Tibial artery (tissue), 4 donors: ENCODE data around the gene POLD4.

Experiments used
- DNase-seq, 2 donors: peaks; one replicate each; pipeline ENCODE4 v3.0.0-alpha.2; 2019
- H3K27ac ChIP-seq, 2 donors: fragments of 200-600 bp; sonication (generic) in 1 of 2; 1 replicate in 1 of 2; 2 replicates in 1 of 2; pipeline ENCODE4 v1.5.1; 2018 to 2019; ENCODE audit warnings: mild to moderate bottlenecking in 1 of 2
- H3K27me3 ChIP-seq, 2 donors: fragments of 200-600 bp; sonication (generic) in 1 of 2; one replicate each; pipeline versions ENCODE4 v1.5.1 to v1.6.0; 2016 to 2019
- H3K36me3 ChIP-seq, 3 donors: fragments of 200-600 bp; sonication (generic) in 2 of 3; one replicate each; pipeline ENCODE4 v1.5.1; 2016 to 2019; ENCODE audit warnings: mild to moderate bottlenecking in 2 of 3
- H3K4me1 ChIP-seq, 4 donors: fragments of 200-600 bp; sonication (generic) in 2 of 4; 1 replicate in 3 of 4; 2 replicates in 1 of 4; pipeline ENCODE4 v1.5.1; 2016 to 2019
- H3K4me3 ChIP-seq, 2 donors: fragments of 200-600 bp; sonication (generic) in 1 of 2; 1 replicate in 1 of 2; 2 replicates in 1 of 2; pipeline ENCODE4 v1.5.1; 2018 to 2019; ENCODE audit warnings: mild to moderate bottlenecking in 2 of 2
- H3K9me3 ChIP-seq, 3 donors: fragments of 200-600 bp; sonication (generic) in 1 of 3; one replicate each; pipeline ENCODE4 v1.5.1; 2016 to 2019
- intact Hi-C: fragments of 100-400 bp; cut with DNase I; formaldehyde crosslinking; loops from one replicate; pipeline ENCODE4 v1.15.0; 2023; ENCODE audit warnings: low total_unique reads
- TF ChIP-seq, protein P1 (sequence below), 2 experiments: fragments of 200-600 bp in 1 of 2; fragments of 450-650 bp in 1 of 2; IDR thresholded peaks; one replicate each; pipeline ENCODE4 v1.5.1; 2017 to 2019; ENCODE audit warnings: antibody characterized with exemption in 2 of 2, mild to moderate bottlenecking in 1 of 2, moderate library complexity in 1 of 2

POLD4 gene

GRCh38 chr11:67396587-67397389 lies 43.4 kb upstream of the POLD4 start:
- Histone ChIP-seq H3K36me3 (peaks cover 21 to 61% (median 43%) of the 10 kb centered on the region in 3 donors), H3K27ac (no peak overlapping the region), H3K9me3 (no peaks in the 10 kb centered on the region), H3K4me3 (no peak overlapping the region), H3K27me3 (no peaks in the 10 kb centered on the region), H3K4me1 (peaks cover 0 to 33% (median 28%) of the 10 kb centered on the region in 4 donors)
- TF ChIP-seq, protein P1, sequence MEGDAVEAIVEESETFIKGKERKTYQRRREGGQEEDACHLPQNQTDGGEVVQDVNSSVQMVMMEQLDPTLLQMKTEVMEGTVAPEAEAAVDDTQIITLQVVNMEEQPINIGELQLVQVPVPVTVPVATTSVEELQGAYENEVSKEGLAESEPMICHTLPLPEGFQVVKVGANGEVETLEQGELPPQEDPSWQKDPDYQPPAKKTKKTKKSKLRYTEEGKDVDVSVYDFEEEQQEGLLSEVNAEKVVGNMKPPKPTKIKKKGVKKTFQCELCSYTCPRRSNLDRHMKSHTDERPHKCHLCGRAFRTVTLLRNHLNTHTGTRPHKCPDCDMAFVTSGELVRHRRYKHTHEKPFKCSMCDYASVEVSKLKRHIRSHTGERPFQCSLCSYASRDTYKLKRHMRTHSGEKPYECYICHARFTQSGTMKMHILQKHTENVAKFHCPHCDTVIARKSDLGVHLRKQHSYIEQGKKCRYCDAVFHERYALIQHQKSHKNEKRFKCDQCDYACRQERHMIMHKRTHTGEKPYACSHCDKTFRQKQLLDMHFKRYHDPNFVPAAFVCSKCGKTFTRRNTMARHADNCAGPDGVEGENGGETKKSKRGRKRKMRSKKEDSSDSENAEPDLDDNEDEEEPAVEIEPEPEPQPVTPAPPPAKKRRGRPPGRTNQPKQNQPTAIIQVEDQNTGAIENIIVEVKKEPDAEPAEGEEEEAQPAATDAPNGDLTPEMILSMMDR (IDR thresholded peaks at IDR 0.05) = no peak
- DNase-seq = no peak
- intact Hi-C loops = no loop called here

DNA sequence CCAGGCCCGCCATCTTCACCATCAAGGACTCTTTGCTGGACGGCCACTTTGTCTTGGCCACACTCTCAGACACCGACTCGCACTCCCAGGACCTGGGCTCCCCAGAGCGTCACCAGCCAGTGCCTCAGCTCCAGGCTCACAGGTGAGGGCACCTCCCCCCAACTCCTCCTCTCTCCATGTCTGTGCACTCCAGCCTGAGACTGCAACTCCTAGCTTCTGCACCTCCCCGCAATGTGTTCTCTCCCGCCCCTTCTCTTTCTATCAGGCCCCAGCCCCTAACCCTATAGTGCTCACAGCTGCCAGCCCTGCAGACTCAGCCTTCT lies 42.9 kb upstream of the POLD4 start:
- H3K27ac ChIP-seq = no peak overlapping the region
- H3K4me1 ChIP-seq = peaks cover 0 to 36% (median 29%) of the 10 kb centered on the region in 4 donors
- H3K27me3 ChIP-seq = no peaks in the 10 kb centered on the region
- H3K9me3 ChIP-seq = no peaks in the 10 kb centered on the region
- intact Hi-C loops = no loop called here
- H3K4me3 ChIP-seq = no peak overlapping the region
- TF ChIP-seq, protein P1 (IDR thresholded peaks at IDR 0.05) = no peak
- no peak for DNase-seq
- peaks cover 21 to 61% (median 43%) of the 10 kb centered on the region in 3 donors for H3K36me3 ChIP-seq

- Histone ChIP-seq H3K27ac (no peak overlapping the region), H3K36me3 (peaks cover 21 to 61% (median 43%) of the 10 kb centered on the region in 3 donors), H3K4me1 (peaks cover 0 to 38% (median 32%) of the 10 kb centered on the region in 4 donors), H3K4me3 (no peak overlapping the region), H3K27me3 (no peaks in the 10 kb centered on the region), H3K9me3 (no peaks in the 10 kb centered on the region)
- DNase-seq = no peak
- TF ChIP-seq, protein P1 (IDR thresholded peaks at IDR 0.05) = no peak
- intact Hi-C loops = no loop called here
Measured at GRCh38 chr11:67395555-67396258, 42.4 kb upstream of the POLD4 start.

- Histone ChIP-seq H3K9me3 (no peaks in the 10 kb centered on the region), H3K27me3 (no peaks in the 10 kb centered on the region), H3K27ac (no peak overlapping the region), H3K4me3 (no peak overlapping the region), H3K4me1 (peaks cover 0 to 26% (median 19%) of the 10 kb centered on the region in 4 donors), H3K36me3 (peaks cover 16 to 51% (median 31%) of the 10 kb centered on the region in 3 donors)
- intact Hi-C loops = no loop called here
- DNase-seq = no peak
- TF ChIP-seq, protein P1 (IDR thresholded peaks at IDR 0.05) = no peak
Measured at GRCh38 chr11:67393990-67394389, 40.6 kb upstream of the POLD4 start.

DNA sequence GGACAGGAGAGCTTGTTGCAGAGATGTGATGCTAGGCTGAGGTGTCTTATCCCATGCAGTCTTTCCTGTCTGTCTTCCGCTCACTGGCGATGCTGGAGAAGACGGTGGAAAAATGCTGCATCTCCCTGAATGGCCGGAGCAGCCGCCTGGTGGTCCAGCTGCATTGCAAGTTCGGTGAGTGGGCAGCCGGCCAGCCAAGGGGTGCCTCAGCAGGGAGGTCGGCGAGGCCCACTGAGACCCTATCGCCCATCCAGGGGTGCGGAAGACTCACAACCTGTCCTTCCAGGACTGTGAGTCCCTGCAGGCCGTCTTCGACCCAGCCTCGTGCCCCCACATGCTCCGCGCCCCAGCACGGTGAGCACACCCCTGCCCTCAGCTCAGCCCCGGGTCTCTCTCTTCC lies 40.1 kb upstream of the POLD4 start:
- Histone ChIP-seq H3K27ac (no peak overlapping the region), H3K4me1 (peaks cover 0 to 25% (median 18%) of the 10 kb centered on the region in 4 donors), H3K36me3 (peaks cover 11 to 45% (median 25%) of the 10 kb centered on the region in 3 donors), H3K9me3 (no peaks in the 10 kb centered on the region), H3K4me3 (no peak overlapping the region), H3K27me3 (no peaks in the 10 kb centered on the region)
- TF ChIP-seq, protein P1 (IDR thresholded peaks at IDR 0.05) = no peak
- intact Hi-C loops = no loop called here
- DNase-seq = no peak
